Endodermal cell (in vitro differentiated cells): ENCODE results near the gene C19orf53. TPM values are rescaled to one million over a fixed set of nuclear protein-coding genes. Genes with fewer than 3 reads are reported as not detected.
A peak's percentile ranks its signal among the peaks of the same experiment; 100 is the strongest.

Experiments used
- DNase-seq: peaks from one replicate; pipeline ENCODE4 v3.0.0-alpha.2; 2017
- H3K27ac ChIP-seq: 2 replicates; pipeline ENCODE4 v1.5.1; 2013; ENCODE audit warnings: mild to moderate bottlenecking, low read depth, low read length, moderate library complexity
- H3K27me3 ChIP-seq: 2 replicates; pipeline ENCODE4 v1.6.1; 2013; ENCODE audit warnings: mild to moderate bottlenecking, low read length, moderate library complexity; ENCODE audit not compliant: insufficient read depth, control insufficient read depth, poor library complexity, severe bottlenecking
- H3K36me3 ChIP-seq: 2 replicates; pipeline ENCODE4 v1.7.0; 2013; ENCODE audit warnings: mild to moderate bottlenecking, low read length, moderate library complexity; ENCODE audit not compliant: control insufficient read depth, insufficient read depth
- H3K4me1 ChIP-seq: one replicate; pipeline ENCODE4 v1.7.0; 2013; ENCODE audit warnings: low read length; ENCODE audit not compliant: control insufficient read depth, insufficient read depth
- H3K4me3 ChIP-seq: 2 replicates; pipeline ENCODE4 v1.5.1; 2013; ENCODE audit warnings: mild to moderate bottlenecking, low read length, moderate library complexity
- H3K9ac ChIP-seq: 2 replicates; pipeline ENCODE4 v1.6.1; 2013; ENCODE audit warnings: mild to moderate bottlenecking, low read length, moderate library complexity; ENCODE audit not compliant: poor library complexity, severe bottlenecking; ENCODE audit errors: extremely low read depth
- H3K9me3 ChIP-seq: 2 replicates; pipeline ENCODE4 v1.6.1; 2013; ENCODE audit warnings: mild to moderate bottlenecking, low read length, moderate library complexity; ENCODE audit not compliant: control insufficient read depth
- H3K27ac Mint-ChIP-seq: 2 replicates; pipeline ENCODE4 v1.8.0; 2020; ENCODE audit warnings: mixed read lengths
- H3K27me3 Mint-ChIP-seq: 2 replicates; pipeline ENCODE4 v1.8.0; 2021; ENCODE audit warnings: mild to moderate bottlenecking, mixed read lengths; ENCODE audit not compliant: insufficient read depth
- H3K36me3 Mint-ChIP-seq: 2 replicates; pipeline ENCODE4 v1.8.0; 2020; ENCODE audit warnings: low read depth, mixed read lengths
- H3K4me1 Mint-ChIP-seq: 2 replicates; pipeline ENCODE4 v1.8.0; 2020; ENCODE audit warnings: mixed read lengths
- H3K4me3 Mint-ChIP-seq: 2 replicates; pipeline ENCODE4 v1.8.0; 2020; ENCODE audit warnings: mild to moderate bottlenecking, moderate library complexity, mixed read lengths
- H3K9me3 Mint-ChIP-seq: 2 replicates; pipeline ENCODE4 v1.8.0; 2020; ENCODE audit warnings: mild to moderate bottlenecking, mixed read lengths
- CTCF ChIP-seq: fragments of 200-600 bp; sonication (generic); conservative IDR thresholded peaks from 2 replicates; pipeline ENCODE4 v1.5.0; 2021; ENCODE audit warnings: antibody characterized with exemption, mild to moderate bottlenecking
- WGBS, 2 experiments: methylation state at CpG; one replicate each; pipeline versions ENCODE4 v1.1.5 to v1.1.7; 2013; ENCODE audit warnings: missing lambda C conversion rate in 2 of 2, mixed read lengths in 1 of 2; ENCODE audit not compliant: insufficient coverage in 1 of 2, insufficient read length in 1 of 2; 5-methylcytosine and 5-hydroxymethylcytosine counted together
- total RNA-seq, 2 donors: library from RNA; stranded (reverse); fragmentation: NEBNext Ultra II Directional in 1 of 2; extraction: Animal tissue kit (Norgen Biotek cat#: 25700) in 1 of 2; gene quantifications; 2 replicates in 1 of 2; 3 replicates in 1 of 2; pipeline ENCODE4 v1.2.1, GENCODE V29; 2021

Gene C19orf53
- total RNA-seq, 2 donors from 2014 or later: 106 to 114 TPM

GRCh38 chr19:13825489-13826441, 51.5 kb downstream of the C19orf53 start:
- Histone ChIP-seq H3K9me3 (no peaks in the 10 kb centered on the region), H3K9ac (no peak overlapping the region), H3K36me3 (peaks cover 9% of the 10 kb centered on the region), H3K27ac (no peak overlapping the region), H3K4me1 (no peaks in the 10 kb centered on the region), H3K4me3 (no peak overlapping the region), H3K27me3 (no peaks in the 10 kb centered on the region)
- no peaks in the 10 kb centered on the region for H3K9me3 Mint-ChIP-seq
- TF ChIP-seq CTCF: peak; percentile 62
- H3K36me3 Mint-ChIP-seq: peaks cover 66% of the 10 kb centered on the region
- DNase-seq: peak; percentile 95
- no peak overlapping the region for H3K4me3 Mint-ChIP-seq
- WGBS, 2 experiments: 89 to 91% methylated on average over 16 to 30 of the region's 30 CpGs
- H3K4me1 Mint-ChIP-seq: peaks cover 8% of the 10 kb centered on the region
- H3K27me3 Mint-ChIP-seq: no peaks in the 10 kb centered on the region
- peak overlapping the region; percentile 70 for H3K27ac Mint-ChIP-seq

DNA sequence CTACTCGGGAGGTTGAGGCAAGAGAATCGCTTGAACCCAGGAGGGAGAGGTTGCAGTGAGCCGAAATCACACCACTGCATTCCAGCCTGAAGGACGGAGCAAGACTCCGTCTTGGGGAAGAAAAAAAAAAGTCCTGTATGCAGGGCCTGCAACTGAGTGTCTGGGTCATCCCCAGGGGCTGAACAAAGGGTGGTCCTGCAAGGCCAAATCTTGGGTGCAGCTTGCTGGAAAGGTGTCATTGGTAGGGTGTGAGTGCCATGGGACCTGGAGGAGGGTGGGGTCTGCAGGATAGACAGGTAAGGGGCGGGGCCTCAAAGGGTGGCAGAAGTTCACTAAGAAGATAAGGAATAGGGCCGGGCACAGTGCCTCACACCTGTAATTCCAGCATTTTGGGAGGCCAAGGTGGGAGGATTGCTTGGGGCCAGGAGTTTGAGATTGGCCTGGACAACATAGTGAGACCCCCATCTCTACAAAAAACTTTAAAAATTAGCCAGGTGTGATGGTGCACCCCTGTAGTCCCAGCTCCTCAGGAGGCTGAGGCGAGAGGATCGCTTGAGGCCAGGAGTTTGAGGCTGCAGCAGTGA, 52.5 kb downstream of the C19orf53 start:
- no peaks in the 10 kb centered on the region for H3K9me3 Mint-ChIP-seq
- no peak overlapping the region for H3K4me3 ChIP-seq
- no peak overlapping the region for H3K9ac ChIP-seq
- peaks cover 8% of the 10 kb centered on the region for H3K4me1 Mint-ChIP-seq
- no peak overlapping the region for H3K27ac ChIP-seq
- H3K27me3 Mint-ChIP-seq: no peaks in the 10 kb centered on the region
- no peaks in the 10 kb centered on the region for H3K9me3 ChIP-seq
- TF ChIP-seq CTCF: no peak
- H3K36me3 ChIP-seq: peaks cover 9% of the 10 kb centered on the region
- no peak for DNase-seq
- WGBS, 2 experiments: 95% methylated on average over 9 of the region's 9 CpGs
- no peak overlapping the region for H3K4me3 Mint-ChIP-seq
- peaks cover 65% of the 10 kb centered on the region for H3K36me3 Mint-ChIP-seq
- H3K27me3 ChIP-seq: no peaks in the 10 kb centered on the region
- no peak overlapping the region for H3K27ac Mint-ChIP-seq
- no peaks in the 10 kb centered on the region for H3K4me1 ChIP-seq

- Mint-ChIP-seq H3K27ac (peak overlapping the region; percentile 63), H3K4me3 (no peak overlapping the region), H3K36me3 (peaks cover 64% of the 10 kb centered on the region), H3K27me3 (no peaks in the 10 kb centered on the region), H3K9me3 (no peaks in the 10 kb centered on the region), H3K4me1 (peaks cover 8% of the 10 kb centered on the region)
- WGBS, 2 experiments: 86 to 91% methylated on average over 4 of the region's 4 CpGs
- no peak overlapping the region for H3K4me3 ChIP-seq
- H3K9ac ChIP-seq: no peak overlapping the region
- H3K27ac ChIP-seq: no peak overlapping the region
- no peak for TF ChIP-seq CTCF
- H3K4me1 ChIP-seq: no peaks in the 10 kb centered on the region
- peaks cover 4% of the 10 kb centered on the region for H3K36me3 ChIP-seq
- peak; percentile 77 for DNase-seq
- H3K9me3 ChIP-seq: no peaks in the 10 kb centered on the region
- H3K27me3 ChIP-seq: no peaks in the 10 kb centered on the region
Measured at GRCh38 chr19:13827656-13828055, 53.4 kb downstream of the C19orf53 start.

Other genes starting within 250 kb of the C19orf53 start
- gene MRI1, start 9.9 kb upstream of the C19orf53 start, total RNA-seq: 10 to 100 TPM; 19.6 to 29.6 TPM
- gene ZSWIM4, start 21.0 kb downstream of the C19orf53 start, total RNA-seq: 10 to 100 TPM; 30.0 to 41.9 TPM
- gene NANOS3, start 102.7 kb downstream of the C19orf53 start, total RNA-seq: under 1 TPM in 1 of 2 donors, not detected in 1; 0.64 TPM
- 1 to 10 TPM; 4.4 to 7.4 TPM for gene BRME1, start 131.7 kb downstream of the C19orf53 start, total RNA-seq
- gene CC2D1A, start 131.7 kb downstream of the C19orf53 start, total RNA-seq: 10 to 100 TPM; 45.1 to 55.9 TPM
- gene PODNL1, start 164.0 kb downstream of the C19orf53 start, total RNA-seq: under 1 TPM in 1 of 2 donors, not detected in 1; 0.29 TPM
- 10 to 100 TPM; 62.4 to 72.9 TPM for gene DCAF15, start 178.1 kb downstream of the C19orf53 start, total RNA-seq
- gene RFX1, start 231.9 kb downstream of the C19orf53 start, total RNA-seq: 10 to 100 TPM; 17.1 to 24.3 TPM